CD4-positive, alpha-beta T cell treated with Interleukin-17A for 1 hour (primary cell): ENCODE measurements around the gene ETV3.
A peak's percentile ranks its signal among the peaks of the same experiment; 100 is the strongest.

Experiments
- DNase-seq: peaks from one replicate; pipeline ENCODE4 v3.0.0-alpha.2; 2020

The ETV3 gene

GRCh38 chr1:157090196-157090647, 48.0 kb downstream of the ETV3 start:
- DNase-seq, result peak; percentile 82

- no peak for DNase-seq
Measured at GRCh38 chr1:157089789-157090188, 48.4 kb downstream of the ETV3 start.

- DNase-seq, result no peak
Measured at GRCh38 chr1:157088607-157089006, 49.6 kb downstream of the ETV3 start.

GRCh38 chr1:157087030-157087429, 51.2 kb downstream of the ETV3 start:
- DNase-seq, result no peak

GRCh38 chr1:157086299-157086698, 51.9 kb downstream of the ETV3 start:
- no peak for DNase-seq

GRCh38 chr1:157085421-157085820, 52.8 kb downstream of the ETV3 start:
- DNase-seq, result no peak

GRCh38 chr1:157084720-157085119, 53.5 kb downstream of the ETV3 start:
- no peak for DNase-seq

GRCh38 chr1:157081707-157082106, 56.5 kb downstream of the ETV3 start:
- no peak for DNase-seq

- DNase-seq, result no peak
Measured at GRCh38 chr1:157080714-157081113, 57.5 kb downstream of the ETV3 start.

- DNase-seq, result no peak
Measured at GRCh38 chr1:157077394-157077793, 60.8 kb downstream of the ETV3 start.

GRCh38 chr1:157073944-157074685, 64.1 kb downstream of the ETV3 start:
- DNase-seq, result peak; percentile 45
